RWPE2 (cell line): ENCODE results near the gene SIX5.

Experiments used
- ATAC-seq: fragments of 200-7000 bp; cut with Tn5 transposase; 3 replicates; pipeline ENCODE4 v1.9.1; 2021; ENCODE audit warnings: low read depth
- DNase-seq: peaks from one replicate; pipeline ENCODE4 v3.0.0-alpha.2; 2020; ENCODE audit warnings: low spot score
- H3K27ac ChIP-seq: fragments of 450-650 bp; 2 replicates; pipeline ENCODE4 v1.5.1; 2017; ENCODE audit warnings: mild to moderate bottlenecking; ENCODE audit not compliant: poor library complexity, severe bottlenecking
- H3K27me3 ChIP-seq: fragments of 250-450 bp; sonication (Bioruptor Pico); 2 replicates; pipeline ENCODE4 v1.5.1; 2021; ENCODE audit warnings: mild to moderate bottlenecking, moderate library complexity; ENCODE audit not compliant: insufficient read depth, poor library complexity, severe bottlenecking
- H3K36me3 ChIP-seq: fragments of 250-450 bp; sonication (Bioruptor Pico); 2 replicates; pipeline ENCODE4 v1.5.1; 2020; ENCODE audit warnings: low read depth, mild to moderate bottlenecking, moderate library complexity
- H3K4me1 ChIP-seq: fragments of 250-450 bp; sonication (Bioruptor Pico); 2 replicates; pipeline ENCODE4 v1.5.1; 2021; ENCODE audit warnings: mild to moderate bottlenecking, moderate library complexity; ENCODE audit not compliant: insufficient read depth, poor library complexity, severe bottlenecking
- H3K4me3 ChIP-seq: fragments of 250-450 bp; sonication (Bioruptor Pico); 2 replicates; pipeline ENCODE4 v1.5.1; 2021; ENCODE audit warnings: mild to moderate bottlenecking, moderate library complexity; ENCODE audit not compliant: severe bottlenecking
- H3K9me3 ChIP-seq: fragments of 250-450 bp; sonication (Bioruptor Pico); 2 replicates; pipeline ENCODE4 v1.5.1; 2021; ENCODE audit warnings: mild to moderate bottlenecking, moderate library complexity; ENCODE audit not compliant: severe bottlenecking
- CTCF ChIP-seq: fragments of 450-650 bp; IDR thresholded peaks from one replicate; pipeline ENCODE4 v1.5.1; 2017; ENCODE audit warnings: mild to moderate bottlenecking, moderate library complexity; ENCODE audit not compliant: poor library complexity, severe bottlenecking

Gene SIX5

GRCh38 chr19:45716359-45717130 is 52.5 kb downstream of the SIX5 start:
- Histone ChIP-seq H3K9me3 (no peaks in the 10 kb centered on the region), H3K27ac (peak overlapping the region; percentile 84), H3K4me3 (peak overlapping the region; percentile 64), H3K36me3 (peaks cover 32% of the 10 kb centered on the region), H3K27me3 (no peaks in the 10 kb centered on the region), H3K4me1 (peaks cover 3% of the 10 kb centered on the region)
- TF ChIP-seq CTCF, result no peak
- peak; percentile 30 for ATAC-seq
- DNase-seq, result no peak

- H3K9me3 ChIP-seq, result no peaks in the 10 kb centered on the region
- TF ChIP-seq CTCF, result no peak
- no peak for ATAC-seq
- peaks cover 33% of the 10 kb centered on the region for H3K36me3 ChIP-seq
- no peak for DNase-seq
- H3K27me3 ChIP-seq, result no peaks in the 10 kb centered on the region
- H3K4me3 ChIP-seq, result no peak overlapping the region
- H3K27ac ChIP-seq, result no peak overlapping the region
- H3K4me1 ChIP-seq, result peaks cover 3% of the 10 kb centered on the region
Measured at GRCh38 chr19:45715139-45715538, 53.9 kb downstream of the SIX5 start.
